Endometrial microvascular endothelial cells (primary cell): ENCODE data around the gene FAM98A. TPM values are rescaled to one million over a fixed set of nuclear protein-coding genes. Genes with fewer than 3 reads are reported as not detected.

Experiments
- in situ Hi-C: cut with HindIII; loops from 2 replicates; pipeline ENCODE4 v1.10.0; 2017; ENCODE audit warnings: low sequenced_read_pairs, low pct_unique_long_range_greater_than_20kb; ENCODE audit errors: inconsistent ontology term
- total RNA-seq: library from RNA; depleted of rRNA; stranded (reverse); fragments of >200 nt; gene quantifications from one replicate; pipeline ENCODE4 v1.2.3, GENCODE V29; 2015; ENCODE audit errors: inconsistent ontology term

The FAM98A gene
- total RNA-seq, 1 donor from 2014 or later = 57.1 TPM

- in situ Hi-C loops = no loop called here
These were observed 3.2 kb upstream of the FAM98A start for GRCh38 chr2:33602201-33602830.

GRCh38 chr2:33599943-33600192 is 769 bp upstream of the FAM98A start:
- in situ Hi-C loops = no loop called here

GRCh38 chr2:33598561-33599174 is 431 bp downstream of the FAM98A start:
- in situ Hi-C loops = no loop called here

- in situ Hi-C loops = no loop called here
These were observed 2.1 kb downstream of the FAM98A start for GRCh38 chr2:33597026-33597425.

GRCh38 chr2:33595385-33595784 is 3.7 kb downstream of the FAM98A start:
- in situ Hi-C loops = no loop called here

GRCh38 chr2:33589444-33589843 is 9.7 kb downstream of the FAM98A start:
- in situ Hi-C loops = no loop called here

- in situ Hi-C loops = no loop called here
These were observed 10.9 kb downstream of the FAM98A start for GRCh38 chr2:33588232-33588631.

GRCh38 chr2:33586766-33587165 is 12.3 kb downstream of the FAM98A start:
- in situ Hi-C loops = no loop called here

- in situ Hi-C loops = no loop called here
These were observed 15.7 kb downstream of the FAM98A start for GRCh38 chr2:33583194-33583938.

GRCh38 chr2:33581872-33582271 is 17.2 kb downstream of the FAM98A start:
- in situ Hi-C loops = no loop called here

- in situ Hi-C loops = loop anchor here (10.0 kb wide), 1 partner anchor 144 kb away; no protein-coding TSS in a partner anchor
These were observed 19.9 kb downstream of the FAM98A start for GRCh38 chr2:33579227-33579626.

GRCh38 chr2:33577668-33578067 is 21.4 kb downstream of the FAM98A start:
- in situ Hi-C loops = loop anchor here (10.0 kb wide), 1 partner anchor 143 kb away; no protein-coding TSS in a partner anchor

GRCh38 chr2:33577084-33577483 is 22.0 kb downstream of the FAM98A start:
- in situ Hi-C loops = loop anchor here (10.0 kb wide), 1 partner anchor 142 kb away; no protein-coding TSS in a partner anchor

- in situ Hi-C loops = loop anchor here (10.0 kb wide), 1 partner anchor 139 kb away; no protein-coding TSS in a partner anchor
These were observed 25.4 kb downstream of the FAM98A start for GRCh38 chr2:33573657-33574056.

- in situ Hi-C loops = loop anchor here (10.0 kb wide), 1 partner anchor 136 kb away; no protein-coding TSS in a partner anchor
These were observed 28.4 kb downstream of the FAM98A start for GRCh38 chr2:33570681-33571080.

GRCh38 chr2:33561872-33562271 is 37.2 kb downstream of the FAM98A start:
- in situ Hi-C loops = no loop called here

GRCh38 chr2:33560017-33560416 is 39.1 kb downstream of the FAM98A start:
- in situ Hi-C loops = no loop called here

GRCh38 chr2:33559328-33559727 is 39.8 kb downstream of the FAM98A start:
- in situ Hi-C loops = no loop called here

- in situ Hi-C loops = no loop called here
These were observed 43.4 kb downstream of the FAM98A start for GRCh38 chr2:33555681-33556080.
